PFSK-1 (cell line): ENCODE data around the gene MX2.

Source experiments
- POLR2AphosphoS5 ChIP-seq: IDR thresholded peaks from 2 replicates; pipeline ENCODE4 v1.6.1; 2012; ENCODE audit warnings: low read depth, mild to moderate bottlenecking, control low read depth, low read length, moderate library complexity
- SIN3A ChIP-seq: IDR thresholded peaks from 2 replicates; pipeline ENCODE4 v1.6.1; 2012; ENCODE audit warnings: mild to moderate bottlenecking, low read length, moderate library complexity, borderline replicate concordance; ENCODE audit not compliant: insufficient read depth
- TAF1 ChIP-seq: IDR thresholded peaks from 2 replicates; pipeline ENCODE4 v1.6.1; 2012; ENCODE audit warnings: low read length, control low read depth, borderline replicate concordance; ENCODE audit not compliant: insufficient read depth

DNA sequence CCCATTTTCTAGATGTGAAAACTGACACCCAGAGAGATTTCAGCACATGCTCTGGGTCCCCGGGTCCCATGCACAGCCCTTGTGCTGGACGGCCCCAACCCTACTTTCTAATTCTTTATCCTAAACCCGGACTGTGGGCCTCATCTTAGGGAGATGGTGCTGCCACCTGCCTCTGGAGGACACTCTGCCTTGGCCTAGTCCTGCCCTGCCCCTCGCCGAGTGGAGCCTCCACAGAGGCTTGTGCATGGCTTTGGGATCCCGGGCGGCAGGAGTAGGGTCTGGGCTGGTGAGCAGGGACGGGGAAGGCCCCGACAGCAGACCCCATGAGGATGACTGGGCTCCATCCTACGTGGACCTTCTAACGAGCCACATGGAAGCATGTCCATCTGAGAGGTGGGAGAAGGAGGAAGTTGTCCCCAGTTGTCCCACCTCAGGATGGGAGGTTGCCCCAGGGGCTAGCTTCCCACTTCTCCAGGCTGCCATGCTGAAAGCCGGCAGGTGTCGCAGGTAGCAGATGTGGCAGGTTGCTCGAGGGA is 12.4 kb downstream of the MX2 start:
- TF ChIP-seq POLR2AphosphoS5, result no peak
- TF ChIP-seq TAF1, result no peak
- no peak for TF ChIP-seq SIN3A
